Activated CD8-positive, alpha-beta memory T cell treated with anti-CD3 and anti-CD28 coated beads for 36 hours (primary cell): ENCODE results near the gene ZEB2. TPM values are rescaled to one million over a fixed set of nuclear protein-coding genes. Genes with fewer than 3 reads are reported as not detected.

ENCODE experiments used
- CTCF ChIA-PET: fragments of 350-600 bp; sonication (Branson Sonifier 250); formaldehyde crosslinking; loops from one replicate; lab custom pipeline; 2021; ENCODE audit warnings: antibody characterized with exemption; lab: Charles Lee
- POLR2A ChIA-PET: fragments of 350-600 bp; sonication (Branson Sonifier 250); formaldehyde crosslinking; loops from one replicate; lab custom pipeline; 2021; ENCODE audit warnings: antibody characterized with exemption; lab: Charles Lee
- total RNA-seq, 2 experiments: library from RNA; stranded (reverse); gene quantifications; one replicate each; pipeline ENCODE4 v1.2.3, GENCODE V29; 2021

Gene ZEB2
- total RNA-seq, 2 experiments from 2014 or later = 35.0 to 37.2 TPM

DNA sequence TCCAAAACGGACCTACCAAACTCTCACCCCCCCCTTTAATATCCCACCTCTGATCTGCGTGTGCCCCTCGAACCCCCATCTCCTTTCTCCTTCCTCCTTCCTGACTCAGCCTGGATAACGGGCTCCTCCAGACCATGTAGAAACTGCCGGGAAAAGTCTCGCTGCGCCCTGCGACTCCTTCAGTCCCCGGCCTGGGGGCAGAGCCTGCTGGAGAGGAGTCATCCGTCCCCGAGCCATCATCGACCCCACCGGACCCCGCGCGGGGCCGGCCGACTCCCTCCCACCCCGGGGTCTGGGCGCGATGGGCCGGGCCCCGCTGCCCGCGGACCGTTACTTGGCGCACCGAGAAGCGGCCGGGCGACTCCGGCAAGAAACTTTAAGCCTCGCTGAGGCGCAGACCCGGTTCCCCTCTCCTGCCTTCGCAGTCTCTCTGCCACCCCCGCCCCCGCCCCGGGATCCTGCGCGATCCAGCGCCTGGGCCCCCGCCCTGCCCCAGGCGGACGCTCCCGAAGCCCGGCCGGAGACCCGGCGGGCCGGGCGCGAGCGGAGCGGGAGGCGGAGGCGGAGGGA lies 3.4 kb downstream of the ZEB2 start:
- POLR2A ChIA-PET = no interaction called here
- CTCF ChIA-PET = no interaction called here

DNA sequence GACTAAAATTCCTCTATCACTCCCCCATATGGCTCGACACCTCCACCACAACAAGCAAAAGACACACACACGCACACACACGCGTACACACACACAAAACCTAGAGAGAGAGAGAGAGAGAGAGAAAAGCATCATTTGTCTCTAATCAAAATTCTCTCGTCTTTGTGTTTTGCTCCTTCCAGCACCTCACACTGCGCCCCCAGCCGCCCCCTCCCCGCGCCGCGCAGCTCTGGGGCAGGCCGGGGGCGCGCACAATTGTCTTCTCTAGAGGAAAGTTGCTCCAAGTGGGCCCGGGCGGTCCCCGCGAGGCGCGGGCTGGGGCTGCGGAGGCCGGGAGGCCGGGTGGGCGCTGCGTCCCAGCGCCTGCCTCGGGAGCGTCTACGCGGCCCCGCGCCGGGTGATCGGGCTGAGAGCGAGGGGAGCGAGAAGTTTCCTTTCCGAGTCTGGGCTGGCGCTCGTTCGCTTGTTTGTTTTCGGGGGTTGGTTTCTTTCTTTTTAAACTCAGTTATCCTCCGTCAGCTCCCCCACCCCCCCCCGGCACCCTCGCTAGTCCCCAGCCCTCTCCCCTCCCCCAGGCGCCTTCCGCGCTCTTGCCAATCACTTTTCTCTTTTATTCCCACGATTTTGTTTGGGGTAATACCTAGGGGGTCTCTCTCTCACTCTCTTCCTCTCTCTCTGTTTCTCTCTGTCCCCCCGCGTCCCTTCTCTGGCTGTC lies 4.1 kb downstream of the ZEB2 start:
- ChIA-PET POLR2A (interaction anchor here (0.8 to 1.2 kb wide), 2 partner anchors 8 to 85 kb away, joined by 4 to 5 read pairs; no protein-coding TSS in a partner anchor), CTCF (interaction anchor here (0.6 kb wide), 1 partner anchor 101 kb away, joined by 6 read pairs; no protein-coding TSS in a partner anchor)

DNA sequence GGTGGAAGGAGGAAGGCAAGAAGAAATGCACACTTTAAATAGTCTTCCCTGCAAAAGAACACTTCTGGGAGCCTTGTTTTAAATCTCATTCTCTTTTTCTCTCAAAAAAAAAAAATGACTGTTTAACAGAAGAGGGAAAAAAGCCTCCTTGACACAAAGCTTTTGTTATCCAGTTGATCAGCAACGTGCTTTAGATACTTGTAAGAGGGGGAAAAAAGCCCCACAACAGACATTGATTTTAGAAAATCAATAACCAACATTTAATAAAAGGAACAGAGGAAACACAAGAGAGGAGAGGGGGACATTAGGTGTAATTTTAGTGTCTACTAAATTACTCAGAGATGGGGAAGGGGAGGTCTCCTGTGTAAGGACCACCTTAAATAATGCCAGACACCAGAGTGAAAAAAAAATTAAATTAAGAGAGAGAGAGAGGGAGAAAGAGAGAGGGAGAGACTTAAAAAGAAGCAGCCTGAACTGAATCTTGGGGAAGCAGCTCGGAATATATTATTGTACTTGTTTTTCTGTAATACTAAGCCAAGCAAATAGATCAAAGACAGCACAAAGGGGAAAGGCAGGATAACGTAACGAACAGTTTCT lies 4.7 kb downstream of the ZEB2 start:
- CTCF ChIA-PET = interaction anchor here (0.6 kb wide), 1 partner anchor 100 kb away, joined by 6 read pairs; no protein-coding TSS in a partner anchor
- POLR2A ChIA-PET = interaction anchor here (0.8 to 1.2 kb wide), 3 partner anchors 9 to 84 kb away, joined by 4 to 5 read pairs (median 4); no protein-coding TSS in a partner anchor

- POLR2A ChIA-PET = interaction anchor here (0.8 to 1.2 kb wide), 2 partner anchors 9 to 45 kb away, joined by 4 read pairs; no protein-coding TSS in a partner anchor
Measured at GRCh38 chr2:144514616-144515091, 5.3 kb downstream of the ZEB2 start.

GRCh38 chr2:144513388-144514101 lies 6.4 kb downstream of the ZEB2 start:
- ChIA-PET CTCF (no interaction called here), POLR2A (no interaction called here)

More at GRCh38 chr2:144514616-144515091, 5.3 kb downstream of the ZEB2 start:
- CTCF ChIA-PET = no interaction called here

GRCh38 chr2:144512891-144513351 lies 7.0 kb downstream of the ZEB2 start:
- ChIA-PET POLR2A (no interaction called here), CTCF (no interaction called here)

GRCh38 chr2:144512470-144512869 lies 7.4 kb downstream of the ZEB2 start:
- POLR2A ChIA-PET = no interaction called here
- CTCF ChIA-PET = no interaction called here

DNA sequence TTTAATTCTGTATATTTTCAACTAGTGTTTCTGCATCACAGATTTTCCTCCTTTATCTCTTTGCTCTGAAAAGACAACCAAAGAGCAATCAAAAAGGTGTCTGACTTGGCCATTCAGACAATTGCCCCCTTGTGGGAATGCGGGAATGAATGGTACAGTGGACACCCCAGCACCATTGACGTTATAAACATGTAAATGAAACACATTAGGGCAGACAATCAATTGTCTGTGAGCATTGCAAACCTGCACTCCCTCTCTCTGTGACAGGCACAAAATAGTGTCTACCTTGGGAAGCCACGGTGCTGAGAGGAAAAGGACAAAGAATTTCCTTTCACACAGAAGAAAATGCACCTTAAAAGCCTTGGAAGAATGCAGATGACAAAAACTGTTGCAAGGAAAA lies 8.0 kb downstream of the ZEB2 start:
- POLR2A ChIA-PET = no interaction called here
- CTCF ChIA-PET = no interaction called here

DNA sequence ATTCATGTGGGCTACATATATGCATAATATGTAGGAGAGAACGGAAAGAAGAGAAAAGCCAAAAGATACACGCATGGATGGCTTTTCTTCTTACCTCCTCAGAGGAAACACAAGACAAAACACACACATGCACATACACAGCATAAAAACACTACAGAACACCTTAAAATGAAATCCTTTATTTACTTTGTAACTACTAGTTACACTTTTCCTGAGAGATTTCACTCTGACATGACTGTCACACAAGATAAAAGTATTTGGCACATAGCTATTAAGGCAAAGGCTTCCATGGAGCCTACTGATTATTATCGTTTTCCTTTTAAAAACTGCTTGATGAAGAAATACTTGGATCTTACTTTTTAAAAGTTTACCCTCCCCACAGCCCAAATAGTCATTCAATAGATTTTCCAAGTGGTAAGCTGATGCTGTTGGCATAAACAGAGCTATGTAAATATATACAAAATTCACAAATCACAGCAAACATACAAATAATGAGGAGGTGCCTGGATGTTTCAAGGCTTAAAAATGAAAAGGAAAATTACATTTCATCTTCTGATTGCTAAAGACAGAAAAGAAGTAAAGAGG lies 8.6 kb downstream of the ZEB2 start:
- POLR2A ChIA-PET = interaction anchor here (0.6 to 1.1 kb wide), 5 partner anchors 36 to 1014 kb away, joined by 3 to 5 read pairs (median 3); a partner anchor contains a TSS

GRCh38 chr2:144510294-144510991 lies 9.5 kb downstream of the ZEB2 start:
- CTCF ChIA-PET = interaction anchor here (0.6 to 1.0 kb wide), 4 partner anchors 9 to 147 kb away, joined by 3 read pairs; partner anchors contain the start of gene ZEB2
- POLR2A ChIA-PET = interaction anchor here (0.5 to 1.1 kb wide), 8 partner anchors 10 to 1013 kb away, joined by 3 to 6 read pairs (median 4); a partner anchor contains a TSS

More for the DNA sequence above, 8.6 kb downstream of the ZEB2 start:
- CTCF ChIA-PET = interaction anchor here (0.8 to 1.0 kb wide), 2 partner anchors 8 to 85 kb away, joined by 3 read pairs; partner anchors contain the start of gene ZEB2

GRCh38 chr2:144509879-144510221 lies 10.1 kb downstream of the ZEB2 start:
- CTCF ChIA-PET = interaction anchor here (0.6 to 0.7 kb wide), 2 partner anchors 54 to 146 kb away, joined by 3 read pairs; no protein-coding TSS in a partner anchor
- POLR2A ChIA-PET = interaction anchor here (0.5 to 1.0 kb wide), 2 partner anchors 9 to 20 kb away, joined by 3 to 6 read pairs; no protein-coding TSS in a partner anchor

DNA sequence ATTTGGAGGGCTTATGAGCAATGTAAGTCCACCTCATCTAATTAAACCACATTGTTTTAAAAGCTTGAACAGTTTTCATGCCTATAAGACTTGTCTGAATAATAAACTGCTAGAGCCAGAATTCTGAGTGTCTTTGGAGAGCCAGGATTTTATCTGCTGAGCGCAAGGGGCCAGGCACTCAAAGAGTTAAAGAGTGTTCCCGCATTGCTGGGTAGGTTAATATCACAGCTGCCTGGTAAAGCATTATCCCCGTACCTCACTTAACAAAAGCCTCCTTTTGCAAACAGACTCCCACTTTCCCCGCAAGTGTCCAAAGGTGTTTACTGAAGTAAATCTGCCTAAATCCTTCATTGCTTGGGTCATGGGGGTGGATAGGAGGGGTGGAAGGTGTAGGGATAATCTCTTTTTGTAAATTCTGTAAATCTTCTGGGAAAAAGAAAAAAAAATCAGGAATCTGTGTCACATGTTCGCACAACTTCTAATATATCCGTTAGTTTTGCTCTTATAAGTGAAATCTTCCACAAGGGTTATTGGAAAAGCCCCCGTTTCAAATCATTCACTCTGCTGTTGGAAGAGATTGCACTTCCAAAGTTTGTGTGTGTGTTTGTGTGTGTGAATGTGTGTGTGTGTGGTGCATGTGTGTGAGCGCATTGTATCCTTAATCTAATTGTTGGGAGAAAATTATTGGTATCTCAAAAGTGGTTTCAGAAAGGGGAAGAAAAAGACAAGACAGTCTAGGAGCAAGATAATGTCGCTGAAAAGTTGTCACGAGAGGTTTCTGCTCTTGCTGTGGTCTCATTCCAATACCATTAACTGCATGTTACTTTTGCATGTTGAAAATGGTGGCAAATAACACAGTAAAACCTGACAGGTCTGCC lies 10.7 kb downstream of the ZEB2 start:
- POLR2A ChIA-PET = interaction anchor here (0.7 kb wide), 2 partner anchors 78 to 414 kb away, joined by 3 read pairs; no protein-coding TSS in a partner anchor
- CTCF ChIA-PET = interaction anchor here (1.0 kb wide), 1 partner anchor 50 kb away, joined by 3 read pairs; no protein-coding TSS in a partner anchor

DNA sequence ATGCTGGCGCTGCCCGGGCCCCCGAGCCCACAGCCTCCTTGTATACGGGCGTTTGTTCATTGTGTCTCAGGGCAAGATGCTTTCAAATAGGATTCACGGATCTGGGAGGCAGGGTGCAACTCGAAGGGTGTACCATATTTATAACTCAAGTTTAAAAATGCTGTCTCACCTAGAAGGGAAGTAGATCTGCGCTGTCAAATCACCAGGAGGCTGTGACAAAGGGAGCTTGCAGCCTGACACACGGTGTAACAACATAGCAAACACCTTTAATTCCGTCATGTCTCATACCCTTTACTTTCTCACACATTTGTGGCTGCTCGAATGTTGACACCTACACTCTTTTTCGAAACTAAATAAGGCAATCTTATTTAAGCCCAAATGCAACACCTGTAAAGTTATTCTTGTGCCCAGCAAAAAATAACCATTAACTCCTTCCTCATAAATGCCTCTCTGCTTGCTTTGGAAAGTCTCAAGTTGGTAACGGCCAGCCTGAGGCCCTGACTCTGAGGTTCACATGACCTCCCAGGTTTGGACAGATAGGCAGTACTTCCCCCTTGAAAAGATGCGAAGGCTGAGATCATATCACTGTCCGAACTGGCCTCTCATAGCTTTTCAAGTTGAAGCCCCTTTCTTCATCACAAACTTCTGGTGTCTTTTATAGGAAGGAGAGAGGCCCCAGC lies 11.6 kb downstream of the ZEB2 start:
- ChIA-PET CTCF (interaction anchor here (1.0 kb wide), 1 partner anchor 49 kb away, joined by 3 read pairs; no protein-coding TSS in a partner anchor), POLR2A (interaction anchor here (0.6 to 0.7 kb wide), 3 partner anchors 77 to 415 kb away, joined by 3 to 8 read pairs (median 3); no protein-coding TSS in a partner anchor)

- ChIA-PET CTCF (no interaction called here), POLR2A (no interaction called here)
Measured at GRCh38 chr2:144507441-144508171, 12.3 kb downstream of the ZEB2 start.

GRCh38 chr2:144505245-144505831 lies 14.6 kb downstream of the ZEB2 start:
- POLR2A ChIA-PET = no interaction called here
- CTCF ChIA-PET = no interaction called here
